ENCODE results near the gene KCTD15. TPM values are rescaled to one million over a fixed set of nuclear protein-coding genes. Genes with fewer than 3 reads are reported as not detected.
A peak's percentile ranks its signal among the peaks of the same experiment; 100 is the strongest.

KCTD15 gene
- polyA plus RNA-seq, 1 experiment = 59.1 TPM

- peak overlapping the region; percentile 17 for H3K4me3 ChIP-seq (ENCODE audit: low read depth, low read length)
- TF ChIP-seq, protein P1, sequence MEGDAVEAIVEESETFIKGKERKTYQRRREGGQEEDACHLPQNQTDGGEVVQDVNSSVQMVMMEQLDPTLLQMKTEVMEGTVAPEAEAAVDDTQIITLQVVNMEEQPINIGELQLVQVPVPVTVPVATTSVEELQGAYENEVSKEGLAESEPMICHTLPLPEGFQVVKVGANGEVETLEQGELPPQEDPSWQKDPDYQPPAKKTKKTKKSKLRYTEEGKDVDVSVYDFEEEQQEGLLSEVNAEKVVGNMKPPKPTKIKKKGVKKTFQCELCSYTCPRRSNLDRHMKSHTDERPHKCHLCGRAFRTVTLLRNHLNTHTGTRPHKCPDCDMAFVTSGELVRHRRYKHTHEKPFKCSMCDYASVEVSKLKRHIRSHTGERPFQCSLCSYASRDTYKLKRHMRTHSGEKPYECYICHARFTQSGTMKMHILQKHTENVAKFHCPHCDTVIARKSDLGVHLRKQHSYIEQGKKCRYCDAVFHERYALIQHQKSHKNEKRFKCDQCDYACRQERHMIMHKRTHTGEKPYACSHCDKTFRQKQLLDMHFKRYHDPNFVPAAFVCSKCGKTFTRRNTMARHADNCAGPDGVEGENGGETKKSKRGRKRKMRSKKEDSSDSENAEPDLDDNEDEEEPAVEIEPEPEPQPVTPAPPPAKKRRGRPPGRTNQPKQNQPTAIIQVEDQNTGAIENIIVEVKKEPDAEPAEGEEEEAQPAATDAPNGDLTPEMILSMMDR (IDR thresholded peaks at IDR 0.05; ENCODE audit: insufficient read depth, low read depth, low read length) = no peak
These were observed 22.8 kb downstream of the KCTD15 start for GRCh38 chr19:33819506-33819879.

GRCh38 chr19:33819880-33820781 lies 23.5 kb downstream of the KCTD15 start:
- Histone ChIP-seq H3K27me3 (ENCODE audit: control insufficient read depth, insufficient read depth, low read length) (no peaks in the 10 kb centered on the region), H3K4me3 (ENCODE audit: low read depth, low read length) (peak overlapping the region; percentile 17), H3K36me3 (ENCODE audit: control insufficient read depth, insufficient read depth, low read length) (no peaks in the 10 kb centered on the region)
- POLR2A ChIA-PET = no interaction called here
- CTCF ChIA-PET = interaction anchor here (0.6 to 1.3 kb wide), 4 partner anchors 22 to 178 kb away, joined by 3 to 4 read pairs (median 3); no protein-coding TSS in a partner anchor
- TF ChIP-seq, protein P1 (IDR thresholded peaks at IDR 0.05; ENCODE audit: insufficient read depth, low read depth, low read length) = no peak
- DNase-seq (ENCODE audit: low read depth) = peak; percentile 25

More at GRCh38 chr19:33819506-33819879, 22.8 kb downstream of the KCTD15 start:
- H3K36me3 ChIP-seq (ENCODE audit: control insufficient read depth, insufficient read depth, low read length) = no peaks in the 10 kb centered on the region
- DNase-seq (ENCODE audit: low read depth) = no peak
- H3K27me3 ChIP-seq (ENCODE audit: control insufficient read depth, insufficient read depth, low read length) = no peaks in the 10 kb centered on the region
- ChIA-PET POLR2A (no interaction called here), CTCF (interaction anchor here (1.2 to 1.4 kb wide), 4 partner anchors 22 to 179 kb away, joined by 3 to 6 read pairs (median 4); no protein-coding TSS in a partner anchor)

- TF ChIP-seq, protein P1 (IDR thresholded peaks at IDR 0.05; ENCODE audit: insufficient read depth, low read depth, low read length) = no peak
- Histone ChIP-seq H3K36me3 (ENCODE audit: control insufficient read depth, insufficient read depth, low read length) (no peaks in the 10 kb centered on the region), H3K4me3 (ENCODE audit: low read depth, low read length) (no peak overlapping the region), H3K27me3 (ENCODE audit: control insufficient read depth, insufficient read depth, low read length) (no peaks in the 10 kb centered on the region)
- no peak for DNase-seq (ENCODE audit: low read depth)
- ChIA-PET CTCF (interaction anchor here (1.5 kb wide), 1 partner anchor 44 kb away, joined by 3 read pairs; no protein-coding TSS in a partner anchor), POLR2A (no interaction called here)
These were observed 25.2 kb downstream of the KCTD15 start for GRCh38 chr19:33821871-33822270.

DNA sequence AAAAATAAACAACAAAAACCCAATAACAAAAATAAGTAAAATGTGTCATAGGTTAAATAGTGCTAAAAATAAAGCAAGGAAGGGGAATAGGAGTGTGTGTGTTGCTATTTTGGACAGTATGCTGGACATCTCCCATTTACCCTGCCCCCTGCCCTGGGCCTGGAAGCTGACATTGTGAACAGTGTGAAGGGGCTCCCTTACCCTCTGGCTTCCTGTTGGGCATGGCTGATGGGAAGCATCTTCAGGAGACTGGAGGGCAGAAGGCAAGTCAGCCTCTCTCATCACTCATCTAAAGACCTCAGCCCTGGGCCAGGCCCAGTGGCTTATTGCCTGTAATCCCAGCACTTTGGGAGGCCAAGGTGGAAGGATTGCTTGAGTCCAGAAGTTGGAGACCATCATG lies 26.7 kb downstream of the KCTD15 start:
- H3K4me3 ChIP-seq (ENCODE audit: low read depth, low read length) = no peak overlapping the region
- no peak for DNase-seq (ENCODE audit: low read depth)
- CTCF ChIA-PET = interaction anchor here (1.1 to 1.5 kb wide), 2 partner anchors 9 to 45 kb away, joined by 3 read pairs; no protein-coding TSS in a partner anchor

DNA sequence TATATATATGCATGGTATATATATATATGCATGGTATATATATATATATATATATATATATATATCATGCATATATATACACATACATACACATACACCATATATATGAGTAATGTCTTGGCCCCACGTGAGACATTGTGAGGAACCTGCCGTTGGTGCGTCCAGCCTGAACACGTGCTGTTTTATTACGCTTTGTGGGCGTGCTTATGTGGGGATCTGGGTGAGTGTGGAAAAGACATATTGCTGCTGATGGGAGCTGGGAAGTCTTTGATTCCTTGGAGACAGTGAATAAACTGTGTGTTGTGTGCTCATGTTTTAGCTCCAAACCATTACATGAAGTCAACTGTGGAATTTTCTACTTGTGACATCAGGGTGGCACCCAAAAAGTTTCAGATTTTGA lies 28.9 kb downstream of the KCTD15 start:
- TF ChIP-seq, protein P1 (IDR thresholded peaks at IDR 0.05; ENCODE audit: insufficient read depth, low read depth, low read length) = no peak
- DNase-seq (ENCODE audit: low read depth) = no peak
- ChIA-PET CTCF (interaction anchor here (0.8 to 1.3 kb wide), 2 partner anchors 27 to 48 kb away, joined by 4 read pairs; no protein-coding TSS in a partner anchor), POLR2A (no interaction called here)
- Histone ChIP-seq H3K27me3 (ENCODE audit: control insufficient read depth, insufficient read depth, low read length) (no peaks in the 10 kb centered on the region; the same call in 1 of the 2 replicates), H3K36me3 (ENCODE audit: control insufficient read depth, insufficient read depth, low read length) (no peaks in the 10 kb centered on the region), H3K4me3 (ENCODE audit: low read depth, low read length) (no peak overlapping the region)

More for the DNA sequence above, 26.7 kb downstream of the KCTD15 start:
- POLR2A ChIA-PET = no interaction called here
- Histone ChIP-seq H3K27me3 (ENCODE audit: control insufficient read depth, insufficient read depth, low read length) (no peaks in the 10 kb centered on the region), H3K36me3 (ENCODE audit: control insufficient read depth, insufficient read depth, low read length) (no peaks in the 10 kb centered on the region)
- TF ChIP-seq, protein P1 (IDR thresholded peaks at IDR 0.05; ENCODE audit: insufficient read depth, low read depth, low read length) = no peak

Measured in BJ (cell line).